HCT116 (cell line): ENCODE results near the gene MAGOH.

ENCODE experiments used
- CEBPB ChIP-seq: IDR thresholded peaks from 2 replicates; pipeline ENCODE4 v1.6.1; 2012; ENCODE audit warnings: low read depth
- ELF1 ChIP-seq: IDR thresholded peaks from 2 replicates; pipeline ENCODE4 v1.6.1; 2012; ENCODE audit warnings: low read depth, borderline replicate concordance
- JUND ChIP-seq: IDR thresholded peaks from 2 replicates; pipeline ENCODE4 v1.6.1; 2012
- POLR2A ChIP-seq: IDR thresholded peaks from 2 replicates; pipeline ENCODE4 v1.7.0; 2011; ENCODE audit warnings: borderline replicate concordance; ENCODE audit not compliant: insufficient read depth, insufficient read length; ENCODE audit errors: extremely low read depth
- POLR2AphosphoS5 ChIP-seq: IDR thresholded peaks from 2 replicates; pipeline ENCODE4 v1.6.1; 2011; ENCODE audit warnings: mild to moderate bottlenecking, low read depth, low read length, moderate library complexity
- SIN3A ChIP-seq: IDR thresholded peaks from 2 replicates; pipeline ENCODE4 v1.6.1; 2012; ENCODE audit warnings: low read depth
- TCF7L2 ChIP-seq: IDR thresholded peaks from 2 replicates; pipeline ENCODE4 v1.7.0; 2011; ENCODE audit warnings: borderline replicate concordance, inconsistent platforms; ENCODE audit not compliant: insufficient read depth, insufficient read length; ENCODE audit errors: extremely low read depth
- ZFX ChIP-seq: fragments of 450-650 bp; IDR thresholded peaks from 2 replicates; pipeline ENCODE4 v1.6.1; 2017
- TF ChIP-seq, protein P1 (sequence below), 3 experiments: fragments of 200-600 bp in 1 of 3; sonication (generic) in 1 of 3; IDR thresholded peaks in 2 of 3; conservative IDR thresholded peaks in 1 of 3; 2 replicates each; pipeline ENCODE4 v1.5.1; 2012 to 2017; ENCODE audit warnings: low read depth in 2 of 3, low read length in 2 of 3, antibody characterized with exemption in 1 of 3, borderline replicate concordance in 1 of 3, control low read depth in 1 of 3, mild to moderate bottlenecking in 1 of 3, mixed read lengths in 1 of 3, mixed run types in 1 of 3, moderate library complexity in 1 of 3; ENCODE audit not compliant: insufficient read depth in 1 of 3
- TF ChIP-seq, protein P2 (sequence below): IDR thresholded peaks from 2 replicates; pipeline ENCODE4 v1.6.1; 2012; ENCODE audit warnings: low read depth

DNA sequence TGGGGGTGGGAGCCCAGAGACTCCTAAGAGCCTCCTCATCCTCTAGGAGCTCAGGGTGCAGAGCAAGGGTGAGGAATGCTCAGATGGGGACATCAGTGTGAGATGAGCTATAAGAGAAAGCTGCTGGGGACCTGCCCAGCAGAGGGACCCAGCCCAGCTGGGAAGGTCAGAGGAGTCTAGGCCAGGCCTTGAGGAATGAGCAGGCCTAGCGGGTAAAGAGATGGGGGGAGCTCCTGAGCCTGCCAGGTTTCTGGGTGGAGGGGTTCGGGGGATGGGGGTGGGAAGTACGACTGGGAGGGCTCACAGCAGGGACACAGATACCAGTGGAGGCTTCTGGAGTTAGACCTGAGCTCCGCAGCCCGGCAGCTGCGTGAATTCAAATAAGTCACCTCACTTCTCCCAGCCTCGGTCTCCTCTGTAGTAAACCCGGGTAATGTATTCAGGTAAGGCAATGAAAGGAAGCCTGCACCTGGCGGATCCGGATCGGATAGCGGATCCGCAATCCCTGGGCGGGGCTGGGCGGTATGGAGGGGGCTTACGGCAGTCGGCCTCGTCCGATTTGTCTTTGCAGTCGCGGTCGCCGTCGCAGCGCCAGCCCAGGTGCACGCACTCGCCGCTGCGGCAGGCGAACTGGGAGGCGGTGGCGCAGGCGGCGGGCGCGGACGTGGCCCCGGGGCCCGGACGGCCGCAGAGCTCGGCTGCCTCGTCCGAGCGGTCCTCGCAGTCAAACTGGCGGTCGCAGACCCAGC lies 38.0 kb upstream of the MAGOH start:
- TF ChIP-seq POLR2AphosphoS5 (no peak), POLR2A (no peak), JUND (no peak), ZFX (no peak), SIN3A (no peak), CEBPB (no peak), TCF7L2 (no peak), ELF1 (no peak)
- TF ChIP-seq, protein P1, sequence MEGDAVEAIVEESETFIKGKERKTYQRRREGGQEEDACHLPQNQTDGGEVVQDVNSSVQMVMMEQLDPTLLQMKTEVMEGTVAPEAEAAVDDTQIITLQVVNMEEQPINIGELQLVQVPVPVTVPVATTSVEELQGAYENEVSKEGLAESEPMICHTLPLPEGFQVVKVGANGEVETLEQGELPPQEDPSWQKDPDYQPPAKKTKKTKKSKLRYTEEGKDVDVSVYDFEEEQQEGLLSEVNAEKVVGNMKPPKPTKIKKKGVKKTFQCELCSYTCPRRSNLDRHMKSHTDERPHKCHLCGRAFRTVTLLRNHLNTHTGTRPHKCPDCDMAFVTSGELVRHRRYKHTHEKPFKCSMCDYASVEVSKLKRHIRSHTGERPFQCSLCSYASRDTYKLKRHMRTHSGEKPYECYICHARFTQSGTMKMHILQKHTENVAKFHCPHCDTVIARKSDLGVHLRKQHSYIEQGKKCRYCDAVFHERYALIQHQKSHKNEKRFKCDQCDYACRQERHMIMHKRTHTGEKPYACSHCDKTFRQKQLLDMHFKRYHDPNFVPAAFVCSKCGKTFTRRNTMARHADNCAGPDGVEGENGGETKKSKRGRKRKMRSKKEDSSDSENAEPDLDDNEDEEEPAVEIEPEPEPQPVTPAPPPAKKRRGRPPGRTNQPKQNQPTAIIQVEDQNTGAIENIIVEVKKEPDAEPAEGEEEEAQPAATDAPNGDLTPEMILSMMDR (IDR thresholded peaks at IDR 0.05 in 2 of 3, conservative IDR thresholded peaks at IDR 0.05 in 1 of 3; ENCODE audit: borderline replicate concordance in 1 of 3, insufficient read depth in 1 of 3, low read depth in 2 of 3, low read length in 2 of 3): no peak
- TF ChIP-seq, protein P2, sequence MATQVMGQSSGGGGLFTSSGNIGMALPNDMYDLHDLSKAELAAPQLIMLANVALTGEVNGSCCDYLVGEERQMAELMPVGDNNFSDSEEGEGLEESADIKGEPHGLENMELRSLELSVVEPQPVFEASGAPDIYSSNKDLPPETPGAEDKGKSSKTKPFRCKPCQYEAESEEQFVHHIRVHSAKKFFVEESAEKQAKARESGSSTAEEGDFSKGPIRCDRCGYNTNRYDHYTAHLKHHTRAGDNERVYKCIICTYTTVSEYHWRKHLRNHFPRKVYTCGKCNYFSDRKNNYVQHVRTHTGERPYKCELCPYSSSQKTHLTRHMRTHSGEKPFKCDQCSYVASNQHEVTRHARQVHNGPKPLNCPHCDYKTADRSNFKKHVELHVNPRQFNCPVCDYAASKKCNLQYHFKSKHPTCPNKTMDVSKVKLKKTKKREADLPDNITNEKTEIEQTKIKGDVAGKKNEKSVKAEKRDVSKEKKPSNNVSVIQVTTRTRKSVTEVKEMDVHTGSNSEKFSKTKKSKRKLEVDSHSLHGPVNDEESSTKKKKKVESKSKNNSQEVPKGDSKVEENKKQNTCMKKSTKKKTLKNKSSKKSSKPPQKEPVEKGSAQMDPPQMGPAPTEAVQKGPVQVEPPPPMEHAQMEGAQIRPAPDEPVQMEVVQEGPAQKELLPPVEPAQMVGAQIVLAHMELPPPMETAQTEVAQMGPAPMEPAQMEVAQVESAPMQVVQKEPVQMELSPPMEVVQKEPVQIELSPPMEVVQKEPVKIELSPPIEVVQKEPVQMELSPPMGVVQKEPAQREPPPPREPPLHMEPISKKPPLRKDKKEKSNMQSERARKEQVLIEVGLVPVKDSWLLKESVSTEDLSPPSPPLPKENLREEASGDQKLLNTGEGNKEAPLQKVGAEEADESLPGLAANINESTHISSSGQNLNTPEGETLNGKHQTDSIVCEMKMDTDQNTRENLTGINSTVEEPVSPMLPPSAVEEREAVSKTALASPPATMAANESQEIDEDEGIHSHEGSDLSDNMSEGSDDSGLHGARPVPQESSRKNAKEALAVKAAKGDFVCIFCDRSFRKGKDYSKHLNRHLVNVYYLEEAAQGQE: no peak
